GM21717 (cell line): ENCODE results near the gene CBL.
A peak's percentile ranks its signal among the peaks of the same experiment; 100 is the strongest.
"Not testable (repeated sequence)": the region's sequence is repeated elsewhere in the genome, so short reads cannot be mapped to it uniquely, and the experiment has no call there.

Experiments used
- ATAC-seq: cut with Tn5 transposase; IDR thresholded peaks from one replicate; pipeline ENCODE4 v1.9.1; 2021; ENCODE audit warnings: mild to moderate bottlenecking, moderate library complexity; ENCODE audit not compliant: unreplicated experiment

The CBL gene

DNA sequence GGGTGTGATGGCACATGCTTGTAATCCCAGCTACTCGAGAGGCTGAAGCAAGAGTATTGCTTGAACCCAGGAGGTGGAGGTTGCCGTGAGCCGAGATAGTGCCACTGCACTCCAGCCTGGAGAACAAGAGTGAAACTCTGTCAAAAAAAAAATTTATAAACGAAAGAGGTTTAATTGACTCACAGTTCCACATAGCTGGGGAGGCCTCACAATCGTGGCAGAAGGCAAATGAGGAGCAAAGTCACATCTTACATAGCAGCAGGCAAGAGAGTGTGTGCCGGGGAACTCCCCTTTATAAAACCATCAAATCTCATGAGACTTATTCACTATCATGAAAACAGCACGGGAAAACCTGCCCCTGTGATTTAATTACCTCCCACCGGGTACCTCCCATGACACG lies 21.7 kb upstream of the CBL start:
- not testable (repeated sequence) for ATAC-seq

DNA sequence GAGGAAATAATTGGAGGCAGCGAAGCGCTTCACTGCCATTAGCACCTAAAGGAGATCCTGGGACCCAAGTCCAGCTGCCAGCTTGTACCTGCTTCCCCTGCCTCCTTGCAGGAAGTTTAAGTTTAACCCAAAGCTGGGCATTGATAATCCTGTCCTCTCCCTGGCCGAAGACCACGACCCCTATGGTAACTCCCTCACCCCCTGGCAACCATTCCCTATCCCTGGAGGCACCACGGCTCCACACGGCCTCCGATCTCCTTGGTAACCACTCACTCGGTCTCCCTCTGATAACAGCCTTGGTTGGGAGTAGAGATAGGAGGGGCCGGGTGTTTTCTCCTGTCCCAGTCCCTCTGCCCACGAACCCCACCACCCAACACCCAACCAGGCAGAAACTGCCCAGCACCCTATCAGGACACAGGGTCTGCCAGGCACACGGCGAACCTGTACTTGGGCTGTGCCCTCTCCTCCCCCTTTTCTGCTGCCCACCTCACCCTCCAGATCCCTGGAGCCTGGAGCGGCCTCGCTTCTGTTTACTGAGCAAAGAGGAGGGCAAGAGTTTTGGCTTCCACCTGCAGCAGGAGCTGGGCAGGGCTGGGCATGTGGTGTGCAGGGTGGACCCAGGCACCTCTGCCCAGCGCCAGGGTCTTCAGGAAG lies 20.0 kb upstream of the CBL start:
- ATAC-seq, result no peak

DNA sequence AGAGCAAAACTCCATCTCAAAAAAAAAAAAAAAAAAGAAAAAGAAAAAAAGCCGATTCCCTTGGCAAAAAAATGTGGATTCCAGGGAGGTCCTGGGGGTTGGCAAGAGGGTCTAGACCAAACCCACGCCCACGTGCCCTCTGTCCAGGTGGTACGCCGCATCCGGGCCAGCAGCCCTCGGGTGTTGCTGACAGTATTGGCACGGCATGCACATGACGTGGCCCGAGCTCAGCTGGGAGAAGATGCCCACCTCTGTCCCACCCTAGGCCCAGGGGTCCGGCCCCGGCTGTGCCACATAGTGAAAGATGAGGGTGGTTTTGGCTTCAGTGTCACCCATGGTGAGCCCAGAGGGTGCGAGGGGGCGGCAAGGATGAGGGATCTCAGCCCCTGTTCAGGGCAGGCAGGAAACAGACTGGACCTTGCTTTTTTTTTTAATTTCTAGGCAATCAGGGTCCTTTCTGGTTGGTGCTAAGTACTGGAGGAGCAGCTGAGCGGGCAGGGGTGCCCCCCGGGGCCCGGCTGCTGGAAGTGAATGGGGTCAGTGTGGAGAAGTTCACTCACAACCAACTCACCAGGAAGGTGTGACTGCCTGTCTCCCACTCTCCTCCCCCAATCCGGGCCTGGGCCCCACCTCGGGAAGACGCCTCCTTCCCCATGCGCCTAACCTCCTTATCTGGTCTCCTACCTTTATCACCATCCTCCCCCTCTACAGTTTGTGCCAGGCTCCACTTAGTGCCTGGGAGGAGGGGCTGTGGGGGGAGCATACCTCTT lies 18.8 kb upstream of the CBL start:
- no peak for ATAC-seq

DNA sequence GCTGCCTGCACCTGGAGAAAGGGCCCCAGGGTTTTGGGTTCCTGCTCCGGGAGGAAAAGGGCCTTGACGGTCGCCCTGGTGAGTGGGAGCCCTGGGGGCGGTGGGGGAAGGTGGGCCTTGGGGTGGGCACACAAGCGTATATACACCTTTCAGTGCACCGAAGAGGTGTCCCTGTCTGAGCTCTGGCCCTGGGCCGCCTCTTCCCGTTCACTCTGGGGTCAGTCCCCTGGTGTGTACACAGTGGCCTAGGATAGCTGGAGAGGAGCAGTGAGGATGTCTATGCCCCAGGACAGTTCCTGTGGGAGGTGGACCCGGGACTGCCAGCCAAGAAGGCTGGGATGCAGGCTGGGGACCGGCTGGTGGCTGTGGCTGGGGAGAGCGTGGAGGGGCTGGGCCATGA lies 18.1 kb upstream of the CBL start:
- no peak for ATAC-seq

DNA sequence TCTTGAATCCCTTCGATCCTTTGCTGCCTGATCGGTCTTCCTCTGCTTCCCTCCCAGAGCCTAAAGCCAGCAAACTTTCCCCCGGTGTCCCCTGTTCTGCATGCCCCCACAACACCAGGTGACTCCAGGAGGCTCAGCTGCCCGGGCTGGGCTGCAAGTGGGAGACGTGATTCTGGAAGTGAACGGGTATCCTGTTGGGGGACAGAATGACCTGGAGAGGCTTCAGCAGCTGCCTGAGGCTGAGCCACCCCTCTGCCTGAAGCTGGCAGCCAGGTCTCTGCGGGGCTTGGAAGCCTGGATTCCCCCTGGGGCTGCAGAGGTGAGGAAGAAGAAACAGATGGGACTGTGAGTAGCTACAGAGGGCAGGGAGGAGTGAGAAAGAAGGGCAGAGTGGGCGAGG lies 17.3 kb upstream of the CBL start:
- no peak for ATAC-seq

DNA sequence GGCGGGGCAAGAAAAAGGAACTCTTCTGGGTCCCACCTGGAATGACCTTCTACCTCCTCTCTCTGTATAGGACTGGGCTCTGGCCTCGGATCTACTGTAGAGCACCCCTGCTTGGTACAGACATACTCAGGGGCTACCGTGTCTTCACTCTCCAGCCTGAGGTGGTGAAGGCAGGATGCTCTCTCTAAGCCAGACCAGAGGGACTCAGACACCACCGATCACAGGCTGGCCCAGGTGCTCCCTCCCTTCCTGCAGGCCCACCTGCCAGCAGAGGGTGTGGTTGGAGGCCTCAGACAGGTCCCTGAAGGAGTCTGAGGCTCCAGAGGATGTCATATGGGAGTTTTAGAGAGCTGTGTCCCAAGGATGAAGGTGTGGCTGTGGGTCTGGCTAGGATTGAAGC lies 16.7 kb upstream of the CBL start:
- ATAC-seq, result no peak

DNA sequence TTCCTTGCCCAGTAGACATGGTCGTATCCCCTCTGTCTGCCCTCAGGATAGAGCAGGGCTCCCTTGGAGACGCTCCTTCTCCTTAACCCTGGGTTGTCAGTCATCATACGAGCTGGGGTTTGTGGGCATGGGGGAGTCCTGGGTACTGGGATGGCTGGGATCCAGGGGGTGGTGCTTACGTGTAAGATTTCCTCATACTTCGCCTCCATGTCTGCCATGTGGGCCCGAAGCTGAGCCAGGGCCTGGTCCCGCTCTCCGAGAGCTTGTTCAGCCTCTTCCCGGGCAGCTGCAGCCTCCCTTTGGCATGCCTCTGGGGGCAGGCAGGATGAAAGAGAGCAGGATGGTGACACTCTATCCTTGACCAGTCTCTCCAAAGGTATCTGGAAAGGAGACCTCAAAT lies 15.6 kb upstream of the CBL start:
- ATAC-seq, result no peak

DNA sequence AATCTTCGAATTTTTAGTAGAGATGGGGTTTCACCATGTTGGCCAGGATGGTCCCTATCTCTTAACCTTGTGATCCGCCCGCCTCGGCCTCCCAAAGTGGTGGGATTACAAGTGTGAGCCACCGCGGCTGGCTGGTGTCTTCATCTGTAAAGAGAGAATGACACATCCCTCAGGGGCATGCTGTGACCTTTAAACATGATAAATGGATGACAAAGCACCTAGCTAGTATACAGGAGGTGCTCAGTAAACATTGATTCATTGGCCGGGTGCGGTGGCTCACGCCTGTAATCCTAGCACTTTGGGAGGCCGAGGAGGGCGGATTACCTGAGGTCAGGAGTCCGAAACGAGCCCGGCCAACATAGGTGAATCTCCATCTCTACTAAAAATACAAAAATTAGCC lies 14.9 kb upstream of the CBL start:
- ATAC-seq, result not testable (repeated sequence)

DNA sequence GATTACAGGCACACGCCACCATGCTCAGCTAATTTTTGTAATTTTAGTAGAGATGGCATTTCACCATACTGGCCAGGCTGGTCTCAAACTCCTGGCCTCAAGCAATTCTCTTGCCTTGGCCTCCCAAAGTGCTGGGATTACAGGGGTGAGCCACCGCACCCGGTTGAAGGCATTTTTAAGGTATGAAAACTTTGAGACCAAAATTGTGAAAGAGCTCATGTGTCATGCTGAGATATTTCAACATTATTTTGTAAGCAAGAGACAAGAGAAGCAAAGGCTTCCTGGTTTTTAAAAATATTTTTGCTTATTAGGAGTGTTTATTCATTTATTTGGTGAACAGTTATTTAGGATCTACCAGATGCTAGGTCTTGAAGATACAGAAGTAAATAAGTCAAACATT lies 14.0 kb upstream of the CBL start:
- no peak for ATAC-seq

DNA sequence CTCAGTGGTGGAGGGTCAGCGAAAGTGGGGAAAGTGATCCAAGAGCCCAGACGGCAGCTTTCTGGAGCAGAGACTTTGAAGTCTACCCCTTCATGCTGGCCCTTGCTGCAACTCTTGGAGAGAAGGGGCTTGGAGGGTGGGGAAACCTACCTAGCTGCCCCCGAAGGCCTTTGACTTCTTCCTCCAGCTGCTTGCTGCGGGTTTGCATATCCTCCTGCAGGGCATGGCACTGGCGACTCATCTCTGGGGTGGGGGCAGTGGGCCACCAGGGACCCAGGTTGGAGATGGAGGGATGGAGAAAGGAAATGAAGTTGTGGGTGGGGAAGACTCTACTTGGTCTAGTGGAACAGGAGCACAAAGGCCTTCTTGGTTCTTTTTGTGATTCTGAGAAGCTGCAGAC lies 13.1 kb upstream of the CBL start:
- ATAC-seq, result no peak

DNA sequence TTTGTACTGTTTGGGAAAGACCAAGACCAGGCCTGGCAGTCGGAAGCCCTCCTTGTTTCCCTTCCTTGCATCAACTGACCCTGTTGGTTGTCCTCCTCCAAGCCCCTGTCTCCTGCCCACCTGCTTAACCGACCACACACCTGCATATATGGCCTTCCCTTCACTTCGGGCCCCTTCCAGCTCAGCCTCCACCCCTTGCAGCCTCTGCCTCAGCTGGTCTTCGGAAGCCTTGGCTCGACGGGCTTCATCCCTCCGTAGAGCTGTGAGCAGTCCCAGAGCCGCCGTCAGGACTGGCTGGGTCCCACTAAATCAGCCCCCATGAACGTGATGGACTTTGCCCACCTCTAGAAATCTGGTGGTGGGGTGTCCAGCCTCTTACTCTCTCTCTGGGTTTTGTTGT lies 12.5 kb upstream of the CBL start:
- no peak for ATAC-seq

DNA sequence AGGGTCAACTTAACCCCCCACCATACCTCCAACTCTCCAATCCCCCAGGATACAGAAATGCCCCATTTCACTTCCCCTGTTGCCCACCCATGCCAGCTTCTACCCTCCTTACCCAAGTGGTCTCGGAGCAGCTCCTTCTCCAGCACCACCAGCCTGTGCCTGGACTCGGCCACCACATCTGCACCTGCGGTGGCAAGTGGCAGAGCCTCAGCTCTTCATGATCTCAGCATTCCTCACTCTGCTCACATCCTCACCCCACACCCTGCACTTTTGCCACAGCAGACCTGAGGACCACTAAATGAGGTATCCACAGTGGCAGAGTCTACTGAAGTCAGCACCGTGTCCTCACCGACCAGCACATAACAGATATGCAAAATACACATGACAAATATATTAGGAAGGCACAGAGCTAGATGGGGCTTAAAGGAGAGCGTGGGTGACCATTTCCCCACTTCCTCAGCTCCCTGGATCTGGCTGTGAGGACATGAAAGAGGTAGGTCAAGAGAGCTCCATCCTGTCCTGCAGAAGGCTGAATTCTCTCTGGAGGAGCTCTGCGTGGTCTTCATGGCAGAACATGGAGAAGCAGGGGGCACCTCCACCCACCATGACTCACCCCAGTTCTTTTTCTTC lies 11.2 kb upstream of the CBL start:
- no peak for ATAC-seq

DNA sequence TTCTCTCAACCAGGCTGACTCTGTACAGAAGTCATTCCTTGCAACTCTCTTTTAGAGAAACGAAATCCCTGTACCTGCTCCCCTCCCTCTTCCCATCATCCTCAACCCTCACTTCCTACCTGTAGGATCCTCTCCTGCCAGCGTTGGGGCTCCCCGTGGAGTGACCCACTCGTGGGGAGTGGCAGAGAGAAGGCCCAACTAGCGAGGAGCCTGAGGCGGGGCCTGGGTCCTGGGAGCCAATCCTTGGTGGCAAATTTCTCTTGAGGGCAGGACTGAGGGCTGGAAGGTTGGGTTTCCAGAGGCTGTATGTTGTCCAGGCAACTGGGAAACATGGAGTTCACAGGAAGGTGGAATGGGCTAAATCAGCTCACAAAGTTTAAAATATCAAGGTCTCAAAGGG lies 10.5 kb upstream of the CBL start:
- ATAC-seq, result no peak

DNA sequence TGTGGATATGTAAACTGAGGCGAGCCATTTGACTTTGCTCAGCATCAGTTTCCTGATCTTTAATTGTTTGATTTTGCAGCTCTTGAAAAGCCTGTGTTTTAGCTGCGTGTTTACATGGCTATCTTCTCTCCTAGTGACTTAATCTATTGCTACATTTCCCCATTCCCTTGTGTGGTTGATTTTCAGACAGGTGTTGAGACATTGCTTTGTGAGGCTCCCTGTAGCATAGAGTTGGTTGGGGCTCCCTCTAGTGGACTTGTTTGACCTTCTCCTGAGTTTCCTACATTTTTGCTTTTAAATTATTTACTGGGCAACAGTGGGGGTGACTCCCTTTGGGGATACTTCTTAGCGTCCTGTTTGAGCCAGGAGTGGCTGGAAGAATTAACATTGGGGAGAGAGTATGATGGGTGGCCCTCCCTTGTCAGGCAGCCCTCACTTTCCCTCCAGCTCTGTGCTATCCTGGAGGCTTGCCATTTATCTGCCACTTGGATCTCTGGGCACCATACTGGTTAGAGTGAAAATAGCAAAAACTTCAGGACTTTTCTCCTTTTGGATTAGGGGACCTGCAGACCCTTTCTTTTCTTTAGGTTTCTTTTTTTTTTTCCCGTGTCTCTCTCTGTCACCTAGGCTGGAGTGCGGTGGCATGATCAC lies 9.2 kb upstream of the CBL start:
- no peak for ATAC-seq

DNA sequence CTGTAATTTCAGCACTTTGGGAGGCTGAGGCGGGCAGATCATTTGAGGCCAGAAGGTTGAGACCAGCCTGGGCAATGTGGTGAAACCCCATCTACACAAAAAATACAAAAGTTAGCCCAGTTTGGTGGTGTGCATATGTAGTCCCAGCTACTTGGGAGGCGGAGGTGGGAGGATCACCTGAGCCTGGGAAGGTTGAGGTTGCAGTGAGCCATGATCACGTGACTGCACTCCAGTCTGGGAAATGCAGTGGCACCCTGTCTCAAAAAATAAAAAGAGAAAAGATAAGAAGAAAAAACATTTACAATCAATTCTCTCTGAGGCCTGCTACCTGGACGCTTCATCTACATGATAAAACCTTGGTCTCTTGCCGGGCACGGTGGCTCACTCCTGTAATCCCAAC lies 7.2 kb upstream of the CBL start:
- ATAC-seq, result no peak

DNA sequence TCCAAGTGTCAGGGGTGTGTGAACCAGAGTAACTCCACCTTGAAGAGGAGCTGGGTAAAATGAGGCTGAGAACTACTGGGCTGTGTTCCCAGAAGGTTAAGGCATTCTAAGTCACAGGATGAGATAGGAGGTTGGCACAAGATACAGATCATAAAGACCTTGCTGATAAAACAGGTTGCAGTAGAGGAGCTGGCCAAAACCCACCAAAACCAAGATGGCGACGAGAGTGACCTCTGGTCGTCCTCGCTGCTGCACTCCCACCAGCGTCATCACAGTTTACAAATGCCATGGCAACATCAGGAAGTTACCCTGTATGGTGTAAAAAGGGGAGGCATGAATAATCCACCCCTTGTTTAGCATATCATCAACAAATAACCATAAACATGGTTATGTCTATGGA lies 4.9 kb upstream of the CBL start:
- ATAC-seq, result not testable (repeated sequence)

DNA sequence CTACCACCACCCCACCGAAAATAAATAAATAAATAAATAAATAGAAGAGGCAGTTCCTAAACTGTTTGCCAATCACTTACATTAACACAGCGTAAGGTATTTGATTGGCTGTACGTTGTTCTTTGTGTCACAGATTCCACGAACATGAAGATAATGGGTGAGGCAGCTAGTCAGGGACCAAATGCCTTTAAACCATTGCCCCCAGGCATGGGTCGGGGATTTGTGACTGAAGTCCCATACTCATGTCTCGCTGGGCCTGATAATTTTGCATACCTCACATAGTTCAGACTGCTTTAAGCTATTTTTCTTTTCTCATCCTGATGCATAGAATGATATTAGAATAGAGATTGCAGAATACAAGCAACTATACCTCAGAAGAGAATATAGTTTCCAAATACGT lies 3.6 kb upstream of the CBL start:
- ATAC-seq, result no peak

DNA sequence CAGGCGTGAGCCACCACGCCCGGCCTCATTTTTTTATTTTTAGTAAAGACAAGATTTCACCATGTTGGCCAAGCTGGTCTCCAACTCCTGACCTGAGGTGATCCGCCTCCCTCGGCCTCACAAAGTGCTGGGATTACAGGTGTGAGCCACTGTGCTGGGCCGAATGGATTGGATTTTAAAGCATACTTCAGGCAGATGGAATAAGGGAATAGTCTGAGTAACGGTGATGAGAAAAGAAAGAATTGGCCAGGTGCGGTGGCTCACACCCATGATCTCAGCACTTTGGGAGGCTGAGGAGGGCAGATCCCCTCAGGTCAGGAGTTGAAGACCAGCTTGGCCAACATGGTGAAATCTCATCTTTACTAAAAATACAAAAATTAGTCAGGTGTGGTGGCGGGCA lies 2.1 kb upstream of the CBL start:
- ATAC-seq, result no peak

DNA sequence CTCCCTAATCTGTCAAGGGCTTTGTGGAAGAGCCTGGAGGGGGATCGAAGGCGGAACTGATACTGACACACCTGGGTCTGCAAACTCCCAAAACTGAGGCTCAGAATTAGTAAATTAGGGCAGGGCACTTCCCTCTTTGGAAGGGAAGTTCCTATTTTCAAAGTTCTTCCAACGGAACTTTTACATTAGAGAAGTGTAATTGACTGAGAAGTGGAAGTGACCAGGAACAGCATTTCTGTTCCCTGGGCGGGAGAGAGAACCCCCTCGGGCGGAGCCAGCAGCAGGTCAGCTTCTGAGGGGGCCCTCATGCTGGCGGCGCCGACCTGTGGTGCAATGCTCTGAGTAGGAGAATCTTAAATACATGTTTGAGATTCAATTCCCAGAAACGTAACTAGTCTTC lies 1.1 kb upstream of the CBL start:
- no peak for ATAC-seq

DNA sequence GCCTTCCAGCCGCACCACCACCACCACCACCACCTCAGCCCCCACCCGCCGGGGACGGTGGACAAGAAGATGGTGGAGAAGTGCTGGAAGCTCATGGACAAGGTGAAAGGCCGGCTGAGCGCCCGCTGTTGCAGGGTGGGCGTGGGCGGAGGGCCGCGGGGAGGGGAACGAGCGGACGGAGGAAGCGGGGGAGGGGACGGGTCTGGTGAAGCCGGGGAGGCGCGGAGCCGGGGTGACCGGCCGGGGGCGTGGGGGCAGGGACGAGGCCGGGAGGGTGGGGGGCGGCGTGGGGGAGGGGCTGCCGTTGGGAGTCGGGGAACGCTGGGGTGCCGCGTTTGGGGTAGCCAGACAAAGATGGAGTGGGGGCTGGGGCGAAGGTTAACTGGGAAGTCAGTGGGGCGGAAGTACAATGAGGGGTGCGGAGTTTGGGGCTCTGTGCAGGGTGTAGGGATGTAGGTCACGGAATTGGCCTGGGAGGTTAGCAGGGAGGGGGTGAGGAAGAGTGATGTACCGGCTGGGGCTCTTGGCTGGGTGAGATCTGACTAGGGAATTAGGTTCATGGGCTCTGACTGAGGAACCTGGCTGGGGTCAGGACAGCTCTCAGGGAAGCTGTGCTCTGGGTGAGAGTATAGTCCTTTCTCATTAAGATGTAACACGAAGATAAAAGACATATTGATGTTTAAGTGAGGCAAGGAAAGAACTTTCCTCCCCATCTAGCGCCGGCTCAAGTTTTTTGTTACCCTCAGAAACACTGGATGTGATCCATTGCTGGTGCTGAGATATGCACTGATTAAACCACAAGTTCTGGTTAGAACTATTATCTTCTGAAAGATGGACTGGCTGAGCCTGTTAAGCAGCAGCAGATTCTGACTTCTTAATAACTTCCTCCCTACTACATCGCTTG lies 624 bp downstream of the CBL start:
- ATAC-seq, result peak; percentile 29

DNA sequence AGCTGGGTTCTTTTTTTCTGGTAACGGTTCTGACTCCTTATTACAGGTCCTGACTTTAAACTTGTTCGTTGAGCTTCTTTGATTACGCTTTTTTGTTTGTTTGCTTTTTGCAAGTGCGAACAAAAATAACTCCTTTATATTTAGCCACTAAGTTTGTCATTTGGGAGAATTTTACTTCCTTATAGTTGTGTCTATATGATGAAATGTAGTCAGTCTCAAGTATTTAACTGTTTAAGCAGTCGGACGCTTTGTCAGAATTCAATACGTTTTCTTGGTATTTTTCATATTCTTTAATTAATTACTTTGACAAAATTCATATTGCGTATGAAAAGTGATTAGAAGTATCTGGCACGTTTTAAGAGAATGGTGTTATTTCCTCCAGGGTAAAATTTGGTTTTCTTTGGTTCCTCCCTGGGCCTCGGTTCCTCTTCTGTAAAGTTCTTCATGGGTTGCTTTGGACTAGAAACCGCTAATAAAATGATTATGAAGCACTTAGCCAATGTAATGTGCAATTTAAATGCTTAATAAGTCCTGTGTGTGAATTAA lies 1.3 kb downstream of the CBL start:
- no peak for ATAC-seq
